ENCODE measurements around the gene FRG2. TPM values are rescaled to one million over a fixed set of nuclear protein-coding genes. Genes with fewer than 3 reads are reported as not detected.
"Not testable (repeated sequence)": the region's sequence is repeated elsewhere in the genome, so short reads cannot be mapped to it uniquely, and the experiment has no call there.

FRG2 gene
- total RNA-seq, 3 donors from 2014 or later: not detected

GRCh38 chr4:189983916-189984526, 43.0 kb downstream of the FRG2 start:
- not testable (repeated sequence) for DNase-seq; ATAC-seq; H3K36me3 Mint-ChIP-seq (ENCODE audit: insufficient read depth); H3K27me3 Mint-ChIP-seq (ENCODE audit: low read depth); H3K4me3 Mint-ChIP-seq; H3K4me1 Mint-ChIP-seq (ENCODE audit: low read depth); H3K9me3 Mint-ChIP-seq

- no peaks in the 10 kb centered on the region for H3K4me1 Mint-ChIP-seq (ENCODE audit: low read depth)
These were observed 45.1 kb downstream of the FRG2 start for GRCh38 chr4:189981970-189982369.

GRCh38 chr4:189980292-189980691, 46.8 kb downstream of the FRG2 start:
- not testable (repeated sequence) for H3K9me3 Mint-ChIP-seq; H3K27me3 Mint-ChIP-seq (ENCODE audit: low read depth); H3K36me3 Mint-ChIP-seq (ENCODE audit: insufficient read depth); H3K4me3 Mint-ChIP-seq; H3K4me1 Mint-ChIP-seq (ENCODE audit: low read depth); DNase-seq; ATAC-seq

More at GRCh38 chr4:189981970-189982369, 45.1 kb downstream of the FRG2 start:
- ATAC-seq (no peak), DNase-seq (no peak)
- H3K36me3 Mint-ChIP-seq (ENCODE audit: insufficient read depth): no peaks in the 10 kb centered on the region
- H3K9me3 Mint-ChIP-seq: no peaks in the 10 kb centered on the region
- H3K4me3 Mint-ChIP-seq: no peak overlapping the region
- H3K27me3 Mint-ChIP-seq (ENCODE audit: low read depth): peaks cover 3% of the 10 kb centered on the region

- DNase-seq (no peak), ATAC-seq (no peak)
- no peak overlapping the region for H3K4me3 Mint-ChIP-seq
- H3K27me3 Mint-ChIP-seq (ENCODE audit: low read depth): peaks cover 3% of the 10 kb centered on the region
- no peaks in the 10 kb centered on the region for H3K36me3 Mint-ChIP-seq (ENCODE audit: insufficient read depth)
- no peaks in the 10 kb centered on the region for H3K9me3 Mint-ChIP-seq
- no peaks in the 10 kb centered on the region for H3K4me1 Mint-ChIP-seq (ENCODE audit: low read depth)
These were observed 47.6 kb downstream of the FRG2 start for GRCh38 chr4:189979196-189980047.

Other genes with a start within 250 kb of the FRG2 start
- 10 to 100 TPM; 53.8 to 56.5 (median 55.7) TPM for gene FRG1, start 86.4 kb downstream of the FRG2 start, total RNA-seq
- under 1 TPM in 1 of 3 donors, not detected in 2; 0.08 TPM for gene DBET, start 37.2 kb upstream of the FRG2 start, total RNA-seq
- gene DUX4, start 146.5 kb upstream of the FRG2 start, total RNA-seq: under 1 TPM in 1 of 3 donors, not detected in 2; 0.26 TPM